ENCODE results near the gene KIF21A. TPM values are rescaled to one million over a fixed set of nuclear protein-coding genes. Genes with fewer than 3 reads are reported as not detected.
A peak's percentile ranks its signal among the peaks of the same experiment; 100 is the strongest.

The KIF21A gene, protein sequence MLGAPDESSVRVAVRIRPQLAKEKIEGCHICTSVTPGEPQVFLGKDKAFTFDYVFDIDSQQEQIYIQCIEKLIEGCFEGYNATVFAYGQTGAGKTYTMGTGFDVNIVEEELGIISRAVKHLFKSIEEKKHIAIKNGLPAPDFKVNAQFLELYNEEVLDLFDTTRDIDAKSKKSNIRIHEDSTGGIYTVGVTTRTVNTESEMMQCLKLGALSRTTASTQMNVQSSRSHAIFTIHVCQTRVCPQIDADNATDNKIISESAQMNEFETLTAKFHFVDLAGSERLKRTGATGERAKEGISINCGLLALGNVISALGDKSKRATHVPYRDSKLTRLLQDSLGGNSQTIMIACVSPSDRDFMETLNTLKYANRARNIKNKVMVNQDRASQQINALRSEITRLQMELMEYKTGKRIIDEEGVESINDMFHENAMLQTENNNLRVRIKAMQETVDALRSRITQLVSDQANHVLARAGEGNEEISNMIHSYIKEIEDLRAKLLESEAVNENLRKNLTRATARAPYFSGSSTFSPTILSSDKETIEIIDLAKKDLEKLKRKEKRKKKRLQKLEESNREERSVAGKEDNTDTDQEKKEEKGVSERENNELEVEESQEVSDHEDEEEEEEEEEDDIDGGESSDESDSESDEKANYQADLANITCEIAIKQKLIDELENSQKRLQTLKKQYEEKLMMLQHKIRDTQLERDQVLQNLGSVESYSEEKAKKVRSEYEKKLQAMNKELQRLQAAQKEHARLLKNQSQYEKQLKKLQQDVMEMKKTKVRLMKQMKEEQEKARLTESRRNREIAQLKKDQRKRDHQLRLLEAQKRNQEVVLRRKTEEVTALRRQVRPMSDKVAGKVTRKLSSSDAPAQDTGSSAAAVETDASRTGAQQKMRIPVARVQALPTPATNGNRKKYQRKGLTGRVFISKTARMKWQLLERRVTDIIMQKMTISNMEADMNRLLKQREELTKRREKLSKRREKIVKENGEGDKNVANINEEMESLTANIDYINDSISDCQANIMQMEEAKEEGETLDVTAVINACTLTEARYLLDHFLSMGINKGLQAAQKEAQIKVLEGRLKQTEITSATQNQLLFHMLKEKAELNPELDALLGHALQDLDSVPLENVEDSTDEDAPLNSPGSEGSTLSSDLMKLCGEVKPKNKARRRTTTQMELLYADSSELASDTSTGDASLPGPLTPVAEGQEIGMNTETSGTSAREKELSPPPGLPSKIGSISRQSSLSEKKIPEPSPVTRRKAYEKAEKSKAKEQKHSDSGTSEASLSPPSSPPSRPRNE (N-terminal part only)
- total RNA-seq (2021) (3.3 and 3.9 TPM in 2 replicates), Bru-seq, nascent RNA (percentile 43 among the genes with signal in this experiment), BruChase-seq, experiment 1, labeled RNA remaining after a 2-hour chase (percentile 41 among the genes with signal in this experiment), BruChase-seq, experiment 2, labeled RNA remaining after a 6-hour chase (percentile 38 among the genes with signal in this experiment)
- long read RNA-seq, partial matches to known transcripts = 0 of 1 reads
- long read RNA-seq, other reads (novel, unspliced or antisense) = 1 of 1 reads

DNA sequence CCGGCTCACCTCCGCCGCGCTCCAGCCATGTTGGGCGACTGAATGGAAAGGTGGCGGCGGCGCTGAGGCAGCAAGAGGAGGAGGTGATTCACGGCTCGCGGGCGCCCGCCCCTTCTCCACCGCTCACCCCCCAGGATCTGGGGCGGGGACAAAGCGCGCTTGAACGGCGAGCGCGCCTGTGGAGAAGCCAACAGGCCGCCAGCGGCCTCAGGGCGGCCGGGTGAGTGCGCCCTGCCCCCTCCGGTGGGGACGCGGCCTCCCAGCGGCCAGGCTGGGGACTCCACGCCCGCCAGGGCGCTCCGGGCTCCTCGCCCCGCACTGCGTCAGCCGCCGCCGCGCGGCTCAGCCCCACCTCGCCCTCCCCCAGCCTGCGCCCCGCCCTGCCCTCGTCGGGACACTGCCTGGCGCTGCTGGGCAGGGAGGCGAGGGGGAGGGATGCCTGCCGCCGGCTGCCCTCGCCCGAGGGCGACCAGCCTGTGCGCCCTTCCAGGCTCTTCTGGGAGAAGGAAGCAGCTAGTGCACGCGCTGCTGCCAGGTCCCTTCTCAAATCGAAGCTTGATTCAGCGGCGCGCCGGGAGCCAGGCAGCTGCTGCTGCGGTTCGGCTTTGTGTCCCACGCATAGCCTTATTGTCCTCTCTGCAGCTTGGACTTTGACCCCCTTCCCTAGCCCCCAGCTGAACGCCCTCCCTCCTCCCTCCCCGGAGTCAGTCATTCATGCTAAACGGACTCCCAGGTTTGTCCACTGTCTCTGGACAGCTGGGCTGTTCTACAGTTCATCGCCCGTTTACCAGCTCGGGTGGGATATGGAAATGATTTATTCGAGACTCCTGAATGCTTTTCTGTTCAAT, at the start of gene KIF21A:
Gene KIF21A, minus strand, starts transcription at position 40 of the 848 bp plus-strand sequence. CDS start 150 bp downstream, outside the sequence.
- Histone ChIP-seq H3K4me3 (ENCODE audit: low read depth, low read length, poor library complexity, severe bottlenecking) (peak within 1 kb of the TSS; percentile 71), H3K36me3 (ENCODE audit: insufficient read depth, low read length, poor library complexity, severe bottlenecking) (no peaks in the 10 kb centered on the region), H3K27me3 (replicated peaks; ENCODE audit: insufficient read depth, low read depth, low read length, poor library complexity) (peaks cover 9% of the 10 kb centered on the region), H3K9me3 (ENCODE audit: low read depth, low read length, poor library complexity, severe bottlenecking) (no peaks in the 10 kb centered on the region), H3K27ac (ENCODE audit: low read depth, low read length, poor library complexity, severe bottlenecking) (no peak within 1 kb of the TSS), H3K4me1 (ENCODE audit: insufficient read depth, low read length, poor library complexity, severe bottlenecking) (peaks cover 7% of the 10 kb centered on the region)
- POLR2A ChIA-PET (ENCODE audit: low non-redundant PET) = no interaction called here
- TF ChIP-seq EZH2 (IDR thresholded peaks at IDR 0.05; ENCODE audit: borderline replicate concordance, low read depth, low read length, poor library complexity, severe bottlenecking) = no peak
- TF ChIP-seq CTCF (conservative IDR thresholded peaks at IDR 0.05; ENCODE audit: low read depth, low read length) = peak; percentile 27; the same call in 1 of the 2 replicates
- BruUV-seq (replicated peaks) = no TSS peak
- CTCF ChIA-PET = interaction anchor here (0.6 kb wide), 1 partner anchor 28 kb away, joined by 4 read pairs; no protein-coding TSS in a partner anchor
- intact Hi-C loops (cut with micrococcal nuclease; ENCODE audit: unreplicated experiment) = no loop called here
- peak; percentile 70 for DNase-seq (ENCODE audit: low spot score)

GRCh38 chr12:39490500-39491282, 47.8 kb upstream of the KIF21A start:
- Histone ChIP-seq H3K36me3 (ENCODE audit: insufficient read depth, low read length, poor library complexity, severe bottlenecking) (no peaks in the 10 kb centered on the region), H3K4me1 (ENCODE audit: insufficient read depth, low read length, poor library complexity, severe bottlenecking) (no peaks in the 10 kb centered on the region), H3K27me3 (replicated peaks; ENCODE audit: insufficient read depth, low read depth, low read length, poor library complexity) (no peaks in the 10 kb centered on the region), H3K27ac (ENCODE audit: low read depth, low read length, poor library complexity, severe bottlenecking) (no peak overlapping the region), H3K4me3 (ENCODE audit: low read depth, low read length, poor library complexity, severe bottlenecking) (no peak overlapping the region), H3K9me3 (ENCODE audit: low read depth, low read length, poor library complexity, severe bottlenecking) (no peaks in the 10 kb centered on the region)
- no peak for DNase-seq (ENCODE audit: low spot score)
- TF ChIP-seq EZH2 (IDR thresholded peaks at IDR 0.05; ENCODE audit: borderline replicate concordance, low read depth, low read length, poor library complexity, severe bottlenecking) (no peak), CTCF (conservative IDR thresholded peaks at IDR 0.05; ENCODE audit: low read depth, low read length) (no peak)
- intact Hi-C loops (cut with micrococcal nuclease; ENCODE audit: unreplicated experiment) = no loop called here
- no TSS peak for BruUV-seq (replicated peaks)
- CTCF ChIA-PET = no interaction called here
- POLR2A ChIA-PET (ENCODE audit: low non-redundant PET) = no interaction called here
